ENCODE measurements around the gene DUSP19.

The DUSP19 gene

DNA sequence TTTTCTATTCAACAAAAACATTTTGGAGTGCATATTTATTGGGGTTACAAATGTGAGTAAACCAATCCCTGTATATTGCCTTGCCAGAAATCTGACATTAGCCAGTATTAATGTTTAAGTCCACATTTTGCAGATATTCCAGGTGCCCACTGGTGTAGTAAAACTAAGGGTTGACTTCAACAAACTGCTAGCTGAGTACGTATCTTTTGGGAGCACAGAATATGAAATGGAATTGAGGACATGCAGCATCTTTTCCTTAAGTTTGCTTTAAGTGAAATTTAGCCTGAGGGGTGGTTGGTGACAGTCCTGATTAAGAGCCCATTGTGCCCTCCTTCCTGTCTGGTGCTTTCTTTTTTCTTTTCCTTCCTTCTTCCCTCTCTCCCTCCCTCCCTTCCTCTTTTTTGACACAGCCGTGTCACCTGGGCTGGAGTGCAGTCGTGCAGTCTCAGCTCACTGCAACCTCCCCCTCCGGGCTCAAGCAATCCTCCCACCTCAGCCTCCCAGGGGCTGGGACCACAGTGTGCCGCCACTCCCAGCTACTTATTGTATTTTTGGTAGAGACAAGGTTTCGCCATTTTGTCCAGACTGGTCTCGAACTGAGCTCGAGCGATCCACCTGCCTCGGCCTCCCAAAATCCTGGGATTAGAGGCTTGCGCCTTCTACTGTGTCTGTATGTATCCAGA is 47.3 kb downstream of the DUSP19 start:
- no peak for DNase-seq (ENCODE audit: low read depth, low spot score)

DNA sequence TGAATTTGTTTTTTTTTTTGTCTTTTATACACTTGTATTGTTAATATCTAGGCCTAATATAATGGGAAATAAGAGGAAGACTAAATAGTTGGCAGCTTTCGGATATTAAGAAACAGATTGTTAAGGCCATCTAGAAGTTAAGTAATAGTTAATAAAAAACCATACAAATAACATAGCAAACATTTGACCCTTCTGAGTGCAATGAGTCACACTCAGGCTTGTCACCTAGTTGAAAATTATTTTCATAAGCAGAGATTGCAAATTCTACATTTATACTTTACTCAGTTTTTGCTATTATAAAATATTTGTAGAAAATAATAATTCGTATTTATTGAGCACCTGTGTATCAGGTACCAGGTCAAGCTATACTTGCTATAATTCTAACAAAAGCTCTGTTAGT is 48.1 kb downstream of the DUSP19 start:
- DNase-seq (ENCODE audit: low read depth, low spot score) = no peak

DNA sequence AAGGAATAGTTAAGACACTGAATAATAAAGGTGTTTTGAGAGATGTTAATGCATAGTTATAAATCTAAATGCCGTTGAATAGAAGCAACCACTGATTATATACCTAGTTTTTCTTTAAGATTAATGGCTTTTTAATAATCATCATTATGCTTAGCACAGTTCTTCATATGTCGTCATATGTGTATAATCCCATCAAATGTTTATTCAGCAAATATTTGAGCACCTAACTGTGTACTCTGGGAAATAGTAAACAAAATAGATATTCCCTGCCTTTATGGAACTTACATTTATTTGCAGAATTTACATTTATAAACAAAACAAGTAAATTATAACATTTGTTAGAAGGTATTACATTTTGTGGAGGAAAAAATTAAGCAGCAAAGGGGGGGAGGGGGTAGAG is 55.5 kb downstream of the DUSP19 start:
- DNase-seq (ENCODE audit: low read depth, low spot score) = no peak

DNA sequence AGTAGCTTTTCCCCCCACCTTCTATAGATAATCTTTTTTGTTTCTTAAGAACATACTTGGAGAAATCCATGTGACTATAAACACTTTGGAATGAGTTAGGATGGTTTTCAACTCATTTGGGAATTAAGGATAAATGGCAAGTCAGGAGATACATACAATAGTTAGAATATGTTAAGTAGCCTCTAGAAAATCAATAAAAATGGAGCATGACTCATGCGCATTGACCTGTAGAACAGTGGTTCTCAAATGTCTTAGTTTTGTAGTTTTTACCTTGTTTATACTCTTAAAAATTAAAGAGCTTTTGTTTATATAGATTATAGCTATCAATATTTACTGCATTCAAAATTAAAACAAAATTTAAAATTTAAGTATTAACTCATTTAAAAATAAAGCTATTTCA is 70.4 kb downstream of the DUSP19 start:
- DNase-seq (ENCODE audit: low read depth, low spot score) = no peak

DNA sequence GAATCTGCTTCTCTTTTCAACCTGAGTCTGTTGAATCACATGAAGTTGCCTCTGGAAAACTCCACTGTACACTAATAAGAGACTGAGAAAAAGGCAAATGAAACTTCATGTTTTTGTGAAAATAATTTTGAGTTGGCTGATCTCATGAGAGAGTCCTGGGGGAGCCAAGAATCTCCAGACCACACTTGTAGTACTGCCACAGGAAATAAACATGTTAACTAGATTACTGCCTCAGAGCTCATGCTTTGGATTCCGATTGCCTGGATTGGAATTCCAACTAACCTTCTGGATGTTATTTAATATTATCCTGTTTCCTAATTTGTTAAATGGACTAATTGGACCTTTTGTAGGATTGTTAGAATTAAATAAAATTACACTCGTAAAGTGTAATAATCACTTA is 70.9 kb downstream of the DUSP19 start:
- DNase-seq (ENCODE audit: low read depth, low spot score) = peak; percentile 7
